ENCODE data around the gene GDE1.
"Not testable (repeated sequence)": the region's sequence is repeated elsewhere in the genome, so short reads cannot be mapped to it uniquely, and the experiment has no call there.

The GDE1 gene

GRCh38 chr16:19521471-19522396 is at the start of gene GDE1:
GDE1 (minus strand) TSS chr16:19522098; CDS start chr16:19521964, 134 bp downstream.
- peak; percentile 96 for DNase-seq (ENCODE audit: low spot score)

- DNase-seq (ENCODE audit: low spot score): no peak
These were observed 45.7 kb upstream of the GDE1 start for GRCh38 chr16:19567560-19567959.

GRCh38 chr16:19566362-19566761 is 44.5 kb upstream of the GDE1 start:
- no peak for DNase-seq (ENCODE audit: low spot score)

- DNase-seq (ENCODE audit: low spot score): no peak
These were observed 41.5 kb upstream of the GDE1 start for GRCh38 chr16:19563377-19563776.

GRCh38 chr16:19560078-19560477 is 38.2 kb upstream of the GDE1 start:
- no peak for DNase-seq (ENCODE audit: low spot score)

- peak; percentile 31 for DNase-seq (ENCODE audit: low spot score)
These were observed 37.5 kb upstream of the GDE1 start for GRCh38 chr16:19559242-19559910.

GRCh38 chr16:19555938-19556771 is 34.3 kb upstream of the GDE1 start:
- DNase-seq (ENCODE audit: low spot score): peak; percentile 18

GRCh38 chr16:19555186-19555937 is 33.5 kb upstream of the GDE1 start, which contains the start of gene VPS35L:
VPS35L (plus strand) TSS chr16:19555703; CDS start chr16:19555730, 27 bp downstream.
- DNase-seq (ENCODE audit: low spot score): peak; percentile 97

GRCh38 chr16:19549673-19550072 is 27.8 kb upstream of the GDE1 start:
- DNase-seq (ENCODE audit: low spot score): no peak

GRCh38 chr16:19548144-19548543 is 26.2 kb upstream of the GDE1 start:
- no peak for DNase-seq (ENCODE audit: low spot score)

- DNase-seq (ENCODE audit: low spot score): not testable (repeated sequence)
These were observed 21.5 kb upstream of the GDE1 start for GRCh38 chr16:19543278-19543996.

- DNase-seq (ENCODE audit: low spot score): no peak
These were observed 20.4 kb upstream of the GDE1 start for GRCh38 chr16:19542138-19542821.

GRCh38 chr16:19540241-19540970 is 18.5 kb upstream of the GDE1 start:
- DNase-seq (ENCODE audit: low spot score): no peak

- DNase-seq (ENCODE audit: low spot score): no peak
These were observed 10.7 kb upstream of the GDE1 start for GRCh38 chr16:19532601-19533000.

- DNase-seq (ENCODE audit: low spot score): no peak
These were observed 6.8 kb upstream of the GDE1 start for GRCh38 chr16:19528666-19529065.

- DNase-seq (ENCODE audit: low spot score): no peak
These were observed 5.3 kb upstream of the GDE1 start for GRCh38 chr16:19527161-19527560.

- no peak for DNase-seq (ENCODE audit: low spot score)
These were observed 3.5 kb upstream of the GDE1 start for GRCh38 chr16:19525385-19525723.

- no peak for DNase-seq (ENCODE audit: low spot score)
These were observed 2.9 kb upstream of the GDE1 start for GRCh38 chr16:19524616-19525384.

- no peak for DNase-seq (ENCODE audit: low spot score)
These were observed 2.4 kb upstream of the GDE1 start for GRCh38 chr16:19524356-19524615.

Measured in AG08396 (cell line).